Skeletal muscle satellite cell (primary cell): ENCODE measurements around the gene ABHD11.
"Not testable (repeated sequence)": the region's sequence is repeated elsewhere in the genome, so short reads cannot be mapped to it uniquely, and the experiment has no call there.

Experiments used
- H3K27me3 ChIP-seq: 2 replicates; pipeline ENCODE4 v1.7.0; 2013; ENCODE audit warnings: low read length; ENCODE audit not compliant: control insufficient read depth, insufficient read depth
- H3K36me3 ChIP-seq: 2 replicates; pipeline ENCODE4 v1.7.0; 2013; ENCODE audit warnings: mild to moderate bottlenecking, control low read depth, low read length; ENCODE audit not compliant: insufficient read depth
- H3K4me1 ChIP-seq: 2 replicates; pipeline ENCODE4 v1.7.0; 2013; ENCODE audit warnings: low read length; ENCODE audit not compliant: control insufficient read depth, insufficient read depth
- H3K4me2 ChIP-seq: 2 replicates; pipeline ENCODE4 v1.7.0; 2013; ENCODE audit warnings: mild to moderate bottlenecking, low read length
- H3K4me3 ChIP-seq: 2 replicates; pipeline ENCODE4 v1.7.0; 2013; ENCODE audit warnings: low read length
- H3K9ac ChIP-seq: 2 replicates; pipeline ENCODE4 v1.7.0; 2013; ENCODE audit warnings: mild to moderate bottlenecking, low read depth, low read length, moderate library complexity
- H3K9me3 ChIP-seq: replicated peaks from 2 replicates; pipeline ENCODE4 v1.7.0; 2013; ENCODE audit warnings: mild to moderate bottlenecking, control low read depth, low read length

Gene ABHD11

DNA sequence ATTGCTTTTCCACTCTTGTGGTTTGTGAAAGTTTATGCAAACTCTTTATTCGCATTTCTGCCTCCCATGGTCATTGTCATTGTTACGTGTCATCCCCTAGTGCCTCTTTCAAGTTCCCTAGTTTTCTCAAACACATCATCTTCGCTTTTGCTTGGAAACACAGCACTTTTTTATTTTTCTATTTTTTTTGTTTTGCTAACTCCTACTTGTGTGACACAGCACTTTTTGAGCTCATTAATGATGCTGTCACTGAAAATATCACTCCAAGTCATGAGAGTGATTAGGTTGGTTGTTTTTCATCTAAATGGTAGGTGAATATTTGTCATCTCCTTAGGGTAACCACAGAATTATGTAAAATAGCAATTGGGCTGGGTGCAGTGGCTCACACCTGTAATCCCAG lies 10.7 kb downstream of the ABHD11 start:
- H3K27me3 ChIP-seq, result peaks cover 7% of the 10 kb centered on the region

DNA sequence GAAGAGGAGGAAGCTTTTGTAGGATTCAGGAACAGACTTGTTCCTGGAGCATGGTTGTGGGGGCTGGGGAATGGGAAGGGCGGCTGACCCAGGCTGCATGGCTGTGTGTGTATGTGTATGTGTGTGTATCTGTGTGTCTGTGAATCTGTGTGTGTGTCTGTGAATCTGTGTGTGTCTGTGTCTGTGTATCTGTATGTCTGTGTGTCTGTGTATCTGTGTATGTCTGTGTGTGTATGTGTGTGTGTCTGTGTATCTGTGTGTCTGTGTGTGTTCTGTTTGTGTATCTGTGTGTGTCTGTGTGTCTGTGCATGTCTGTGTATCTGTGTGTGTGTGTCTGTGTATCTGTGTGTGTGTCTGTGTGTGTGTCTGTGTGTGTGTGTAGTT lies 12.5 kb downstream of the ABHD11 start:
- H3K9me3 ChIP-seq, result no peaks in the 10 kb centered on the region
- H3K9ac ChIP-seq, result no peak overlapping the region
- no peak overlapping the region for H3K4me2 ChIP-seq
- no peaks in the 10 kb centered on the region for H3K36me3 ChIP-seq
- no peak overlapping the region for H3K4me3 ChIP-seq
- peaks cover 10% of the 10 kb centered on the region for H3K4me1 ChIP-seq
- H3K27me3 ChIP-seq, result peaks cover 7% of the 10 kb centered on the region

More for the DNA sequence above, 10.7 kb downstream of the ABHD11 start:
- Histone ChIP-seq H3K9ac (no peak overlapping the region), H3K4me3 (no peak overlapping the region), H3K36me3 (no peaks in the 10 kb centered on the region), H3K4me2 (no peak overlapping the region), H3K4me1 (no peaks in the 10 kb centered on the region), H3K9me3 (no peaks in the 10 kb centered on the region)

DNA sequence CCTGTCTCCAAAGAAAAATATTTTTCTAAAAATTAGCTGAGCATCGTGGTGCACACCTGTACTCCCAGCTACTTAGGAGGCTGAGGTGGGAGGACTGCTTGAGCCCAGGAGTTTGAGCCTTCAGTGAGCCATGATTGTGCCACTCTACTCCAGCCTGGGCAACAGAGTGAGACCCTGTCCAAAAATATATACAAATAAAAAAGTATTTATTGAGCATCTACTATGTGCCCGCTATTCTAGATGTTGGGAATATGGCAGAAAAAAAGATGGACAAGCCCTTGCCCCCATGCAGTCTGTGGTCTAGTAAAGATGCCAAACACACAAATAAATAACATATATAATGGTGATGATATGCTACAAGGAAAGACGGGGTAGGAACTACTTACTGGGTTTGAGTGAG lies 14.8 kb downstream of the ABHD11 start:
- H3K9ac ChIP-seq, result no peak overlapping the region

DNA sequence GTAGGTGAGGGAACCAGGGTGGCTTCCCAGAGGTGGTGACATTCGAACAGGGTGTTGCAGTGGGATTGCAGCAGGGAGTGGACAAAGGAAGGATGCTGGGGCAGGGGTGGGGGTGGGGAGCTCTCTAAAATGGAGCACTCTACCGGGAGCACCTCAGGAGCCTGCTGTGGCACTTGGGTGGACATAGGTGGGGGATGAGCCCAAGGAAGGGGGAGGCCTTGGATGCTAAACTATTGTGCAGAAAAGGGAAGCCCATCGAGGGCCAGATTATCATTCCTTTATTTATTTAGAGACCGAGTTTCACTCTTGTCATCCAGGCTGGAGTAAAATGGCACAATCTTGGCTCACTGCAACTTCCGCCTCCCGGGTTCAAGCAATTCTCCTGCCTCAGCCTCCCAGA lies 15.8 kb downstream of the ABHD11 start:
- H3K4me1 ChIP-seq, result peaks cover 20% of the 10 kb centered on the region
- no peaks in the 10 kb centered on the region for H3K9me3 ChIP-seq
- no peak overlapping the region for H3K4me2 ChIP-seq
- H3K27me3 ChIP-seq, result peaks cover 4% of the 10 kb centered on the region
- no peaks in the 10 kb centered on the region for H3K36me3 ChIP-seq
- no peak overlapping the region for H3K4me3 ChIP-seq
- no peak overlapping the region for H3K9ac ChIP-seq

More for the DNA sequence above, 14.8 kb downstream of the ABHD11 start:
- H3K36me3 ChIP-seq, result no peaks in the 10 kb centered on the region
- no peak overlapping the region for H3K4me2 ChIP-seq
- no peak overlapping the region for H3K4me3 ChIP-seq
- H3K9me3 ChIP-seq, result no peaks in the 10 kb centered on the region
- peaks cover 7% of the 10 kb centered on the region for H3K27me3 ChIP-seq
- peaks cover 15% of the 10 kb centered on the region for H3K4me1 ChIP-seq

DNA sequence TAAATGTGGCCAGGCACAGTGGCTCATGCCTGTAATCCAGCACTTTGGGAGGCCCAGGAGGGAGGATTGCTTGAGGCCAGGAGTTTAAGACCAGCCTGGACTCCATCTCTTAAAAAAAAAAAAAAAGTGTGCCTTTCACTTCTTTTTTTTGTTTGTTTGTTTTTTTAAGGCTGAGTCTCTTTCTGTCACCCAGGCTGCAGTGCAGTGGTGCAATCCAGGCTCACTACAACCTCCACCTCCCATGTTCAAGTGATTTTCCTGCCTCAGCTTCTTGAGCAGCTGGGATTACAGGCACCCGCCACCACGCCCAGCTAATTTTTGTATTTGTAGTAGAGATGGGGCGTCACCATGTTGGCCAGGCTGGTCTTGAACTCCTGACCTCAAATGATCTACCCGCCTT lies 16.4 kb downstream of the ABHD11 start:
- not testable (repeated sequence) for H3K9ac ChIP-seq, H3K36me3 ChIP-seq, H3K4me3 ChIP-seq, H3K4me2 ChIP-seq, H3K27me3 ChIP-seq, H3K9me3 ChIP-seq
- H3K4me1 ChIP-seq, result peaks cover 26% of the 10 kb centered on the region

DNA sequence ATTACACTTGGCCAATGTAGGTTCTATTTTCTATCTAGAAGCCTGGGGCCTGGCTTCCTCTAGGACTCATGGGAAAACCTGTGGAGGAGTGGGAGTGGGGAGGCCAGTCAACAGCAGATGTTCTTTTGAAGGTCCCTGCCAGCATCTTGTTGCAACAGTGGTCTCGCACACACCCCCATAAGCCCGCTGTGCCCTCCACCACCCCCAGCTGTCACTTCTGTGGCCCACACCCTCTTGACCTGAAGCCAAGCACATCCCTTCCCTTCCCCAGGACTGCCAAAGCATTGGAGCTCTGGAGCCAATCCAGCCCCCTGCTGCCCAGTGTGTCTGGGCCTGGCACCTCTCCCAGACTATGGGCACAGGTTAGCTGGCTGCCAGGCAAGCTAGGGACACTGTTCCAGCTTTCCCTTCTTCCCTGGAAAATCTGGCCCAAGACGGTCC lies 17.2 kb downstream of the ABHD11 start:
- Histone ChIP-seq H3K4me1 (peaks cover 34% of the 10 kb centered on the region), H3K9ac (no peak overlapping the region), H3K27me3 (no peaks in the 10 kb centered on the region), H3K4me3 (no peak overlapping the region), H3K36me3 (peaks cover 4% of the 10 kb centered on the region), H3K4me2 (no peak overlapping the region), H3K9me3 (no peaks in the 10 kb centered on the region)

DNA sequence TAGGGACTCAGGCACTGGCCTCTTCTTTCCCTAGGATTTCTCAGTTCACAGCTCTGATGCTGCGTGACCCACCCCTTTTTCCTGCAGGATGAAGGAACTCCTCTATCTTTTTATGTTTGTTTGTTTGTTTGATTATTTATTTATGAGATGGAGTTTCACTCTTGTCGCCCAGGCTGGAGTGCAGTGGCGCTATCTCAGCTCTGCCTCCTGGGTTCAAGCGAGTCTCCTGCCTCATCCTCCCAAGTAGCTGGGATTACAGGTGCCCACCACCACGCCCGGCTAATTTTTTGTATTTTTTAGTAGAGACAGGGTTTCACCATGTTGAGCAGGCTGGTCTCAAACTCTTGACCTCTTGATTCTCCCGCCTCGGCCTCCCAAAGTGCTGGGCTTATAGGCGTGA lies 18.2 kb downstream of the ABHD11 start:
- not testable (repeated sequence) for H3K4me3 ChIP-seq, H3K9ac ChIP-seq, H3K9me3 ChIP-seq, H3K4me2 ChIP-seq, H3K27me3 ChIP-seq
- H3K4me1 ChIP-seq, result peaks cover 43% of the 10 kb centered on the region
- H3K36me3 ChIP-seq, result peaks cover 10% of the 10 kb centered on the region

DNA sequence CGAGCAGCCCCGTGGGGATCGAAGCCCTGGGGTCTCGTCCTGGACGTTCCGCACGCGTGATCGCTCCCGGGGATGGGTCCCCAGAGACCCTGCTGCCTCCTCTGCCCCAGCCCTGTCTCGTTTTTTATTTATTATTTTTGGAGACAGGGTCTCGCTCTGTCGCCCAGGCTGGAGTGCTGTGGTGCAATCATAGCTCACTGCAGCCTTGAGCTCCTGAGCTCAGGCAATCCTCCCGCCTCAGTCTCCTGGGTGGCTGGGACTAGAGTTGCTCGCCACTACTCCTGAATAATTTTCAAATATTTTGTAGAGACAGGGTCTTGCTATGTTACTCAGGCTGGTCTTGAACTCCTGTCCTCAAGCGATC lies 18.8 kb downstream of the ABHD11 start:
- H3K9ac ChIP-seq, result no peak overlapping the region
- H3K4me1 ChIP-seq, result peaks cover 46% of the 10 kb centered on the region
- peaks cover 13% of the 10 kb centered on the region for H3K36me3 ChIP-seq
- H3K4me3 ChIP-seq, result peak overlapping the region; percentile 59
- H3K9me3 ChIP-seq, result no peaks in the 10 kb centered on the region
- peak overlapping the region; percentile 82 for H3K4me2 ChIP-seq
- H3K27me3 ChIP-seq, result no peaks in the 10 kb centered on the region

DNA sequence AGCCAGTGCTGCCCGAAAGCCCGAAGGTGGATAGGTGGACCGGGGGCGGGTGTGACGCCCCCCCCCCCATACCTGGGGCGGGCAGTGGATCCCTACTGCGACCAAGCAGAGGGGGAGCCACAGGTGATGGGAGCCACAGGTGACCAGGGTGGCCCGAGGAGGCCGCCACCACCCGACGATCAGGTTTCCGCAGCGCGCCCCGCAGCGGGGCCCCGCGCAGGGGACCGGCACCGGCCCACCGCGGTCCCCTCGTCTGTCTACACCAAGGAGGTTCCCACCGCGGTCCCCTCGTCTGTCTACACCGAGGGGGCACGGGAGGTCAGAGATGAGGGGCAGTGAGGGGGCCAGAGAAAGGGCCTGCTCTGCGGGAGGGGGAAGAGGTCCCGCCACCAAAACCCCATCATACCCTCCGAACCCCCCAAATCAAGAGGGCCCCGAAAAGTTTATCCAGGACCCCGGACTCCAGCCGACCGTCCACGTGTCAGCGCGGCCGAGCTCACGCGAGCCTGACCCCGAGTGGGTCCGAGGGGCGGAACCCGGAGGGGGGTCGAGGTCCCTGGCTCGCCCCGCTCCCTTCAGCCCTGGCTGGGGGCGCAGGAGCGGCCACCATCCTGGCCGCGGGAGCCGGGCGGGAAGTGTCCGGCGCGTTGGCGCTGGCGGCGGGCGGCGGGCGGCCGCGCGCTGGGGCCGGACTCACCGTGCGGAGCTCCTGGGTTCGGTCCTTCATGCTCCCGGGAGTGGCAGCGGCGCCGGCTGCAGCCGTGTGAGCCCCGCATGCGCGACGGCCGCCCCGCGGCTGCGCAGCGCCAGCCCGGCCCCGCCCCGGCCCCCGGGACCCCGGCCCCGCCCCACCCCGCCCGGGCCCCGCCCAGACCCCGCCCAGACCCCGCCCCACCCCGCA lies 19.4 kb downstream of the ABHD11 start, which contains the start of gene STX1A:
Gene STX1A, minus strand, starts transcription at position 765 of the 901 bp plus-strand sequence. Its CDS starts 38 bp downstream, at position 727.
- Histone ChIP-seq H3K4me1 (peaks cover 46% of the 10 kb centered on the region), H3K27me3 (no peaks in the 10 kb centered on the region)

DNA sequence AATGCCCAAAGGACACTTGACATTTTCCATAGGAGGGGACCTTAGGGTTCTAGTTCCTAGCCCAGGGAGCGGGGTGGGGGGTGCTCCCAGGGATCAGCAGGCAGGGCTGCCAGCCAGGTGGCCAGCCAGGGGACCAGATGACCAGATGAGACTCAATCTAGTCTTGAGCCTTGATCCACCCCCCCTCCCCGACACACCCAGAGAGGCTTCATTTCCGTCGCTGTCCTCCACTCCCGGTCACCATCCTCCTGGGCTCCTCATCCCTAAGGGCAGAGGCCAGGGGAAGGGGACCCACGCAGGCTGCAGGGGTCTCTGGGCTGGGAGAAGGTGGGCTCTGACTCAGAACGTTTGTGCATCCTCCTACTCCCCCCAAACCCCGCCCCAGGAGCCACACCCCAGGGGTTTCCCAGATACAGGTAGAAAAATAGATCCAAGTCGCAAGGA lies 20.1 kb downstream of the ABHD11 start:
- peaks cover 46% of the 10 kb centered on the region for H3K4me1 ChIP-seq
- peaks cover 19% of the 10 kb centered on the region for H3K36me3 ChIP-seq
- H3K4me3 ChIP-seq, result peak overlapping the region; percentile 96
- H3K9me3 ChIP-seq, result no peaks in the 10 kb centered on the region
- no peaks in the 10 kb centered on the region for H3K27me3 ChIP-seq
- peak overlapping the region; percentile 93 for H3K4me2 ChIP-seq
- peak overlapping the region; percentile 88 for H3K9ac ChIP-seq

More for the DNA sequence above, 19.4 kb downstream of the ABHD11 start, which contains the start of gene STX1A:
- Histone ChIP-seq H3K4me2 (peak within 1 kb of the TSS; percentile 93), H3K9ac (peak within 1 kb of the TSS; percentile 88), H3K36me3 (peaks cover 13% of the 10 kb centered on the region), H3K9me3 (no peaks in the 10 kb centered on the region), H3K4me3 (peak within 1 kb of the TSS; percentile 96)

DNA sequence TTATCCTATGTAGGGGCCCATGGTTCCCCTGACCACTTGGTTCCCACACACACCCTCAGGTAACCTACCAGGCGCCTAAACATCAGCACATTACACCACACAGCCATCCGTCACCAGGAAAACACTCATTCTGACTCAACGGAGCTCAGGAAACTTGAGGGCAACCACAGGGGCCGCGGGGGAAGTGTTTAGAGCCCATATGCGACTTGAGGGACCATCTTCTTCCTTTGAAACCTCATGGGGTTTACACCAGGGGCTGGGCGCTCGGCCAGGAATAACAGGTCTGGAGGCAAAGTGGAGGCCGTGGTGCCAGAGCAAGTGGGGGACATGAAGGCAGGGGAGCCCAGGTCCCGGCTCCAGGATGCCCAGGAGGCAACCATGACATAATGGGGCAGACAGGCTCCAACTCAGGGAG lies 20.6 kb downstream of the ABHD11 start:
- H3K9ac ChIP-seq, result peak overlapping the region; percentile 88

More for the DNA sequence above, 20.6 kb downstream of the ABHD11 start:
- H3K4me3 ChIP-seq, result peak overlapping the region; percentile 96
- peaks cover 46% of the 10 kb centered on the region for H3K4me1 ChIP-seq
- peak overlapping the region; percentile 93 for H3K4me2 ChIP-seq
- H3K27me3 ChIP-seq, result no peaks in the 10 kb centered on the region
- peaks cover 23% of the 10 kb centered on the region for H3K36me3 ChIP-seq
- H3K9me3 ChIP-seq, result no peaks in the 10 kb centered on the region
